Activated CD8-positive, alpha-beta memory T cell treated with anti-CD3 and anti-CD28 coated beads, Interleukin-2, amount 50 U/mL, for 48 hours (primary cell): ENCODE results near the gene FOXJ3.
A peak's percentile ranks its signal among the peaks of the same experiment; 100 is the strongest.

Experiments used
- DNase-seq: peaks from one replicate; pipeline ENCODE4 v3.0.0-alpha.2; 2020

The FOXJ3 gene

GRCh38 chr1:42335050-42335808 is at the start of gene FOXJ3:
FOXJ3 (minus strand) TSS chr1:42335235; CDS start chr1:42311093, 24,142 bp downstream.
- peak; percentile 96 for DNase-seq

DNA sequence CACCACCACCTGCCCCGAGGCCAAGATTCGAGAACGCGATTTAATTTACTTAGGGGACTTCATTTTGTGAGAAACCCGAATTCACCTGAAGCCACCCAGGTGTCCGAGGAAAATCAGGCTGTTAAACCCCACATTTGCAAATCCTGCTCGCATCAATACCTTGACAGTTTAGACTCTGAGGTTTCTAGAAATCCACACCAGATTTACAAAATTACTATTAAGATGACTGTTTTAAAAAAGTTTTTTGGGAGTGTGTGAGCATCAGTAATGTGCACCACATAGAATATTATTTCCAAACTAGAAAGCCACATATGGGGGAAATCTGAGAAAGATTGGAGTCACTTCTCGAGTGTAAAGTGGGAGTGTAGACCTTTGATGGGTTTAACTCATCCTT is 46.2 kb upstream of the FOXJ3 start:
- DNase-seq: no peak

DNA sequence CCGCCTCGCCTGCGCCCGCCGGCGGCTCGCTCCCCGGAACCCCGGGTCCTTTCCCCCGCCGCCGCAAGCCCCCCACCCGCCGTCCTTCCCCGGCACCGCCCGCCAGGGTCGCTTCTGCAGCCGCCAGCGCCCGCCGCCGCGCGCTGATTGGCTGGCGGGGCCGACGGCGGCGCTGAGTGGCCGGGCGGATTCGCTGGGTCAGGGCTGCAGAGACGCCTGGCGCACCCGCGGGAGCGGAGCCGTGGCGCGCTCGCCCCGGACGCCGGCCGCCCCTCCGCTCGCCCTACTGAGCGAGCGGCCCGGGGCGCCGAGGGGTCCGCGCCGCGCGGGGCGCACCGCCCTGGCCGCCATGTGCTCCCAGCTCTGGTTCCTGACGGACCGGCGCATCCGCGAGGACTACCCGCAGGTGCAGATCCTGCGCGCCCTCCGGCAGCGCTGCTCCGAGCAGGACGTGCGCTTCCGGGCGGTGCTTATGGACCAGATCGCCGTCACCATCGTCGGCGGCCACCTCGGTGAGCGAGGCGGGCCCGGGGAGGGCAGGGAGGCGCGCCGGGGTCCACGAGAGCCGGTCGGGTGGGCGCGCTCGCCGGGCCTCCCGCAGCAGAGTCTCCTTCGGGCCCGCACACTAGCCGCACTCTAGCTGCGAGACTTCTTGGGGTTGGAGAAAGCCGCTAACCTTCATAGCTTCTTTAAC is 45.7 kb upstream of the FOXJ3 start, which contains the start of gene RIMKLA:
Gene RIMKLA, plus strand, starts transcription at position 207 of the 694 bp plus-strand sequence. Its CDS starts 143 bp downstream, at position 350.
- peak; percentile 77 for DNase-seq

- peak; percentile 63 for DNase-seq
Observed at GRCh38 chr1:42379794-42380585, 45.0 kb upstream of the FOXJ3 start.

- DNase-seq: no peak
Observed at GRCh38 chr1:42372796-42373195, 37.8 kb upstream of the FOXJ3 start.

DNA sequence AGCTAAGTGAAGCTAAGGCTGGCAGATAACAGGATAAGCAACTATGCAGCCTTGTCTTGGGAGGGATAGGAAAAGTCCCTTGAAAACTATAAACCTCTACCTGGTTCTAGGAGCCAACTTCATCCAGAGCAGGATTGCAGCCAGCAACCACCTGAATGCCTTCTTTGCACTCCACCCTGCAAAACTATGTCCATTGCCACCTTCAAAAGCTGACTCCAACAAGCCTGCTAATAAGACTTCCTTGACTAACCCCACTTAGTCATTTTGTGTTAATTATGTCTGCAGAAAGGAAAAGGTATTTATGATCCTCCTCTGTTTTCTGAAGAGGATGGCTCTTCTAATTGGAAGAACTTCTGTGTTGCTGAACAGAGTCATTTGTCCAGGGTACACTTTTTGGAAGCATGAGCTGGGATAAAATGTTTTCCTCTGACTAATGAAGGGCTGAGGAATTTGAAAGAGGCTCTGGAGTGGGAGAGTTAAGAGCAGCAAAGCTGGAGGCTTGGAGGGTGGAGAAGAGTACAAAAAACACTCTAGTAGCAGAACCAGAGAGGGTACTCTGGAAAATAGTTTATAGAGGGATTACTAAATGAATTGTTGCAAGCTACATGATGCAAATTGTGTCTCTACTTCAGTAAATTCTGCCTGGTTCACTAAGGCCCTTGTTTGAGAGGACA is 36.0 kb upstream of the FOXJ3 start:
- no peak for DNase-seq

- DNase-seq: no peak
Observed at GRCh38 chr1:42369471-42369870, 34.4 kb upstream of the FOXJ3 start.

GRCh38 chr1:42368096-42368795 is 33.2 kb upstream of the FOXJ3 start:
- DNase-seq: no peak

DNA sequence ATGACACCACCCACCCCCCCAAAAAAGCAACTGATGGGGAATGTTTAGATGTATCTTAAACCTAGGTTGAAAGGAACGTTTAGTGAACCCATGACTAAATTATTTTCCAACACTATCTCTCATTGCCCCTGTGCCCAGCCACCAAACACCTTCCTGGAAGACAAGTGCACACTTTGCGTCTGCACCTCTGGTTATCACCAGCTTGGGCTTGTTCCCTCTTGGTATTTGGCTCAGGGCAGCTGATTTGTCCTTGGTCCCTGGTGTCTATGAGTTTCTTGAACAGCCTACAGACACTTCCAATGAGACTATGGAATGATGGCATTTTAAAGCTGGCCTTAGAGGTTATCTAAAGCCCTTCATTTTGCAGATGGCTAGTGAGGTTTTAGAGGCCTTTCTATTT is 30.1 kb upstream of the FOXJ3 start:
- DNase-seq: no peak

DNA sequence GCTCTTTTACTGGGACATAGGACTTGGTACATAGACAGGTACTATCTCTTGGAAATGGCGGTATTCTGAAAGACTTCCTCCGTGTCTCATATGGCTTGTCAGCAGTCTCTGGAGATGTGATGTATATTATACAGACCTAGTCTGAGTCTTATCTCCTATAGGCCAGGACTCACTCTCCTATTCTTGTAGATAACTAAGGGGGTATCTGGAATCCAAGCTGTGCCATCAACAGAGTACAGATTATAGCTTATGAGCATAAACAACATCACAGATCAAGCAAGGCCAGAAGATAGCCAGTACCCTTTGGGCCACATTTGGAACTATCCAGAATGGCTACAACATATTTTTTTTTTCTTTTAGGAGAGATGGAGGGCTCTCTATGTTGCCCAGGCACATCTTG is 29.5 kb upstream of the FOXJ3 start:
- DNase-seq: no peak

DNA sequence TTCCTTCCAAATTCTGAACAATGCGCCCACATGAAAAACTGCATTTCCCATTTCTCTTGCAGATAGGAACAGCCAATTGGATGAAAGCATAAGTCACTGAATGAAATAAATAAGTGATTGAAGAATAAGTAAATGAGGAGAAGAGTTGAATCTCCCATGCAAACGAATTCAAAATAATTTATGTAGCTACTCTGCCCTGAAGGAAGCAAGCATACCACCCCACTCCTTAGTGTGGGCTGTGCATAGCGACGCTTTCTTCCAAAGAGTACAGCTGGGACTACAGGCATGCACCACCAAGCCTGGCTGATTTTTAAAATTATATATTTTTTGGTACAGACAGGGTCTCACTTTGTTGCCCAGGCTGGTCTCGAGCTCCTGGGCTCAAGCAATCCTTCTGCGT is 29.1 kb upstream of the FOXJ3 start:
- DNase-seq: no peak

- no peak for DNase-seq
Observed at GRCh38 chr1:42359466-42359865, 24.4 kb upstream of the FOXJ3 start.

DNA sequence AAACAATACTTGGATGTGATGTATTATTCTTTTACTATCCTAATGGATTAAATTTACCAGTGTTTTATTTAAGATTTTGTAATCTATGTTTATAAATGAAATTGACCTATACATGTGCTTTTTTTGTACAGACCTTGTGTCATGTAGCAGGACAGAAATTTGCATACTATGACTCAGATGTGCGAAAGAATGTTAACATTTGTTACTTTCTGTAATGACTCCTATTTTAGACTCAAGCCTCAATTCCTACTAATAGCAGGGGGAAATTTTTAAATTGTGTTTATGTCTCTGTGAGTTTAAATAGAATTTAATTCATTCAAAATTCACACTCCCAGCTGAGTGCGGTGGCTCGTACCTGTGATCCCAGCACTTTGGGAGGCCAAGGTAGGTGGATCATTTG is 23.8 kb upstream of the FOXJ3 start:
- DNase-seq: no peak

DNA sequence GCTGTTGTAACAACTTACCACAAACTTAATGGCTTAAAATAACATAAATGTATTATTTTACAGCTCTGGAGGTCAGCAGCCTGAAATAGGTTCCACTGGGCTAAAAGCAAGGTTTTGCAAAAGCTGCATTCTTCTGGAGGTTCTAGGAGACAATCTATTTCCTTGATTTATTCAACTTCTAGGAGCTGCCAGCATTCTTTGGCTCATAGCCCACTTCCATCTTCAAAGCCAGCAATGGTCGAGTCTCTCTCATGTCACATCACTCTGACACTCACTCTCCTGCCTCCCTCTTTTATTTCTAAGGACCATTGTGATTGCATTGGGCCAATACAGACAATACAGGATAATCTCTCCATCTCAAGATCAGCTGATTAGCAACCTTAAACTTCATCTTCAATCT is 15.1 kb upstream of the FOXJ3 start:
- DNase-seq: no peak

GRCh38 chr1:42348498-42348897 is 13.5 kb upstream of the FOXJ3 start:
- no peak for DNase-seq

DNA sequence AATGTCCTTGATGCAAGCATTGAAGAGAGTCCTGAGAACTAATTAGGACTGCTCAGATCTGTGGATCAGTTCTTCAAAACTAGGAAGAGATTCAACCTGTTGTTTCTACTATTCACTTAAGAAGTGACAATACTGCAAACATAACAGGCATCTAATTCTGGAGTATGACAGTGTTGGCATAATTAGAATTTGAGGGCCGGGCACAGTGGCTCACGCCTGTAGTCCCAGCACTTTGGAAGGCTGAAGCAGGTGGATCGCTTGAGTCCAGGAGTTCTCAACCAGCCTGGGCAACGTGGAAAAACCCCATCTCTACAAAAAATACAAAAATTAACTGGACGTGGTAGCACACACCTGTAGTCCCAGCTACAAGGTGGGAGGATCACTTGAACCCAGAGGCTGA is 8.0 kb upstream of the FOXJ3 start:
- DNase-seq: no peak

- DNase-seq: no peak
Observed at GRCh38 chr1:42340901-42341300, 5.9 kb upstream of the FOXJ3 start.

DNA sequence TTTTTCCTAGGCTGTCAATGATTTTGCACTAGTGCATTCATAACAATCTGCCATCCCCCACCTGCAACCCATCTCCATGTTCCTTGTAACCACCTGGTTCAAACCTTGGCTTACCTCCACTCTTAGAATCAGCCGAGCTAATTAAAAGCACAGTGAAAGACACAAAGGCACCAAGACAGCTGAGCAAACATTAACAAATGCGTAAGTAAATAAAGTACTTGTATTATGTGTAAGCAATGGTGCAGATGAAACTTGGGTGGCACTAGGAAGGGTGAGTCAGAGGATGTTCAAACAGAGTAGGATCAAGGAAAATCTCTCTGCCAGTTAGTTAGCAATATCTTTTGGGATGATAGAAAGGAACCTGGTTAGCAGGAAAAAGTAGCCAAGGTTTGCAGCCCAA is 5.1 kb upstream of the FOXJ3 start:
- no peak for DNase-seq

DNA sequence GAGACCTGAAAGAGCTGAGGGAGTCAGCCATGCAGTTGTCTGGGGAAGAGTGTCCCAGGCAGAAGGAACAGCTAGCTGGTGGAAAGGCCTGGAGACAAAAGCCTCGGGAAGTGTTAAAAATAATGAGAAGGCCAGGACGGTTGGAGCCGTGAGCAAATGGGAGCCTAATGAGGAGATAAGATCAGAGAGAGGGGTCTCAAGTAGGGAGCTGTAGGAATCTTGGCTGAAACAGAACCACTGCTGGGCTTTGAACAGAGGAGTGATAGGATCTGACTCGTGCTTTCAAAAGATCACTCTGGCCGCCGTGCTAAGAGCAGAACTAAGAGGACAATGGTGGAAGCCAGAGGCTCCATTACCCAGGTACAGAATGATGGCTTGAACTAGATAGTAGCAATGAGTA is 1.9 kb upstream of the FOXJ3 start:
- DNase-seq: no peak

DNA sequence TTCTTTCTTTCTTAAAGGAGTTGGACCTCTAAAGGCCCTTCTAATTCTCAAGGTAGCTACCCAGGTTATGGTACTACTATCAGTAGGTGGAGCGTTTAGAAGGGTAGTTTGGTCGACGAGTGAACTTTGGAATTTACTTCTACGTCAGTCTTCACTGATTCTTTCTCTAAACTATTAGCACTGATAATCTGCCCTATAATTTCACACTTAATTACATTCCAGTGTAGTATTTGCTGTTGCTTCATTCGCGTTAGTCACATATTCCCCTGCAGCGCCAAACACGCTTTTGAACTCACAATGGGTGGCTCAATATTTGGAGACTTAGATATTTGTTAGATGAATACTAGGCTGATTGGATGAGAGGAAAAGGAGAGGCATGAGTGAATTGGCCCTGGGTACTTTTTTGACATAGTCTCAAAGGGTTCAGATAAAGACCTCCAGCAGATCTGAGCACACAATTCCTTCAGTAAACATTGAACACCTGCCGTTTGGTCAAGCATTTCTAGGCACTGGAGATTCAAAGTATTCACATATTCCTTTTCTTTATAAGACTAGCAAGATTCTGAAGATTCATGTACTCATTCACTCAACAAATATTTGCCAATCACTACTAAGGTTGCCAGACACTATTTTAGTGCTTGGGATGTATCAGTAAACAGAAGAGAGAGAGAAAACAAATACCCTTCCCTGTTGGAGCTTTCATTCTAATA is 929 bp upstream of the FOXJ3 start:
- DNase-seq: no peak

GRCh38 chr1:42334240-42335049 is 590 bp downstream of the FOXJ3 start:
- DNase-seq: no peak
